HL-60 (cell line): ENCODE results near the gene ALDH1A1.

Source experiments
- DNase-seq, 2 experiments: peaks; one replicate each; pipeline ENCODE4 v3.0.0-alpha.2; 2010 to 2020; ENCODE audit warnings: low read depth in 1 of 2, low spot score in 1 of 2
- H3K27ac ChIP-seq: fragments of 250-450 bp; sonication (Bioruptor Pico); replicated peaks from 2 replicates; pipeline ENCODE4 v1.5.1; 2020; ENCODE audit warnings: mild to moderate bottlenecking, moderate library complexity
- H3K27me3 ChIP-seq: fragments of 250-450 bp; sonication (Bioruptor Pico); 2 replicates; pipeline ENCODE4 v1.5.1; 2021; ENCODE audit warnings: mild to moderate bottlenecking, moderate library complexity; ENCODE audit not compliant: insufficient read depth, poor library complexity, severe bottlenecking
- H3K4me3 ChIP-seq: replicated peaks from 2 replicates; pipeline ENCODE4 v1.5.1; 2011; ENCODE audit warnings: mild to moderate bottlenecking, control low read depth, low read length; ENCODE audit not compliant: insufficient read depth
- GABPA ChIP-seq: IDR thresholded peaks from 2 replicates; pipeline ENCODE4 v1.6.1; 2012; ENCODE audit warnings: low read depth
- POLR2AphosphoS5 ChIP-seq: IDR thresholded peaks from 2 replicates; pipeline ENCODE4 v1.6.1; 2012; ENCODE audit warnings: low read depth
- REST ChIP-seq: IDR thresholded peaks from 2 replicates; pipeline ENCODE4 v1.6.1; 2012; ENCODE audit warnings: low read depth; ENCODE audit not compliant: insufficient replicate concordance
- SPI1 ChIP-seq: IDR thresholded peaks from 2 replicates; pipeline ENCODE4 v1.6.1; 2012; ENCODE audit warnings: low read depth, mild to moderate bottlenecking, borderline replicate concordance
- TF ChIP-seq, protein P1 (sequence below): IDR thresholded peaks from one replicate; pipeline ENCODE4 v1.5.1; 2011; ENCODE audit warnings: low read length, control low read depth, inconsistent platforms; ENCODE audit not compliant: insufficient read depth

Gene ALDH1A1

DNA sequence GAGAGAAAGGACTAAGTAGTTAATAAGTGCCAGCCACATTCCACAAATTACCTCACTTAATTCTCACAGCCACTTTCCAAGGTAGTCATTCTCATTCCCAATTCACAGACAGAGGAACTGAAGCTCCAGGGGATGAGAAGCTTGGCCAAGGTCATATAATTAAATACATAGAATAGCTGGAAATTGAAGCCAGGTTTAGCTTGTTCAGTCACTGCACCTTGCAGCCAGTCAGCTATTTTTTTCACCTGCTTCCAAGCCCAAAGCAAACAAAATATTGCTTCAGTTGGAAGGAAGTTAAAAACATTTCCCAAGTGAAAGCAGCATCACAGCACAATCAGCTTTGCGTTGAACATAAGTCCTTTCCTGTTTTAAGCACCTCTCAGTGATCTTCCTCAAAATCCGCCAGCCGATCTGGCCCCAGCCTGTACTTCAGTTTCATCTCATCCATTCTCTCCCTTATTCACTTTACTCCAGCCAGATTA lies 4.8 kb downstream of the ALDH1A1 start:
- TF ChIP-seq POLR2AphosphoS5 (no peak), GABPA (no peak), REST (no peak), SPI1 (no peak)
- TF ChIP-seq, protein P1, sequence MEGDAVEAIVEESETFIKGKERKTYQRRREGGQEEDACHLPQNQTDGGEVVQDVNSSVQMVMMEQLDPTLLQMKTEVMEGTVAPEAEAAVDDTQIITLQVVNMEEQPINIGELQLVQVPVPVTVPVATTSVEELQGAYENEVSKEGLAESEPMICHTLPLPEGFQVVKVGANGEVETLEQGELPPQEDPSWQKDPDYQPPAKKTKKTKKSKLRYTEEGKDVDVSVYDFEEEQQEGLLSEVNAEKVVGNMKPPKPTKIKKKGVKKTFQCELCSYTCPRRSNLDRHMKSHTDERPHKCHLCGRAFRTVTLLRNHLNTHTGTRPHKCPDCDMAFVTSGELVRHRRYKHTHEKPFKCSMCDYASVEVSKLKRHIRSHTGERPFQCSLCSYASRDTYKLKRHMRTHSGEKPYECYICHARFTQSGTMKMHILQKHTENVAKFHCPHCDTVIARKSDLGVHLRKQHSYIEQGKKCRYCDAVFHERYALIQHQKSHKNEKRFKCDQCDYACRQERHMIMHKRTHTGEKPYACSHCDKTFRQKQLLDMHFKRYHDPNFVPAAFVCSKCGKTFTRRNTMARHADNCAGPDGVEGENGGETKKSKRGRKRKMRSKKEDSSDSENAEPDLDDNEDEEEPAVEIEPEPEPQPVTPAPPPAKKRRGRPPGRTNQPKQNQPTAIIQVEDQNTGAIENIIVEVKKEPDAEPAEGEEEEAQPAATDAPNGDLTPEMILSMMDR, result no peak
- no peak overlapping the region for H3K4me3 ChIP-seq
- H3K27ac ChIP-seq, result no peak overlapping the region
- H3K27me3 ChIP-seq, result peaks cover 22% of the 10 kb centered on the region
- no peak for DNase-seq

GRCh38 chr9:72946821-72947220 lies 6.0 kb downstream of the ALDH1A1 start:
- H3K27ac ChIP-seq, result no peak overlapping the region
- peaks cover 19% of the 10 kb centered on the region for H3K27me3 ChIP-seq
- no peak for DNase-seq
- no peak overlapping the region for H3K4me3 ChIP-seq
- TF ChIP-seq POLR2AphosphoS5 (no peak), SPI1 (no peak), GABPA (no peak), REST (no peak)
- TF ChIP-seq, protein P1, result no peak

DNA sequence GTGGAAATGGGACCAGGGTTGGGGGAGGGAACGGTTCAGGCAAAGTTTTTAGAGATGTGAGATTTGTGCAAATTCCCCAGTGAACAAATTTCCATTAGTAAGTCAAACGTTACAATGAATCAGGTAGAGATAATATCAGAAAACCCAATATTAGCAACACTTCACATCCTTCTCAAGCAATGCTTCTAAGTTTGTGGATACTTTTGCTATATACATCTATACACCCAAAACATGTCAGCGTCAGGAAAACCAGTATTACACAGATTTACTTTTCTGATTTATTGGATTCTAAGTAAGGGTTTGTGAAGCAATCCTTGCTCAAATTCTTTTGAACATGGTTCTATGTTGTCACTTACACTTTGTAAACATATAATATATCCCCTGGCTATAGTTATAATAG lies 6.5 kb downstream of the ALDH1A1 start:
- DNase-seq, result no peak
- Histone ChIP-seq H3K27ac (no peak overlapping the region), H3K27me3 (peaks cover 16% of the 10 kb centered on the region), H3K4me3 (no peak overlapping the region)
- no peak for TF ChIP-seq GABPA
- no peak for TF ChIP-seq SPI1
- TF ChIP-seq, protein P1, result no peak
- TF ChIP-seq REST, result no peak
- TF ChIP-seq POLR2AphosphoS5, result no peak
